GM21381 (cell line): ENCODE data around the gene ZMYM2.
A peak's percentile ranks its signal among the peaks of the same experiment; 100 is the strongest.
"Not testable (repeated sequence)": the region's sequence is repeated elsewhere in the genome, so short reads cannot be mapped to it uniquely, and the experiment has no call there.

Experiments
- ATAC-seq: cut with Tn5 transposase; IDR thresholded peaks from one replicate; pipeline ENCODE4 v1.9.1; 2021; ENCODE audit warnings: mild to moderate bottlenecking, moderate library complexity; ENCODE audit not compliant: unreplicated experiment

The ZMYM2 gene

DNA sequence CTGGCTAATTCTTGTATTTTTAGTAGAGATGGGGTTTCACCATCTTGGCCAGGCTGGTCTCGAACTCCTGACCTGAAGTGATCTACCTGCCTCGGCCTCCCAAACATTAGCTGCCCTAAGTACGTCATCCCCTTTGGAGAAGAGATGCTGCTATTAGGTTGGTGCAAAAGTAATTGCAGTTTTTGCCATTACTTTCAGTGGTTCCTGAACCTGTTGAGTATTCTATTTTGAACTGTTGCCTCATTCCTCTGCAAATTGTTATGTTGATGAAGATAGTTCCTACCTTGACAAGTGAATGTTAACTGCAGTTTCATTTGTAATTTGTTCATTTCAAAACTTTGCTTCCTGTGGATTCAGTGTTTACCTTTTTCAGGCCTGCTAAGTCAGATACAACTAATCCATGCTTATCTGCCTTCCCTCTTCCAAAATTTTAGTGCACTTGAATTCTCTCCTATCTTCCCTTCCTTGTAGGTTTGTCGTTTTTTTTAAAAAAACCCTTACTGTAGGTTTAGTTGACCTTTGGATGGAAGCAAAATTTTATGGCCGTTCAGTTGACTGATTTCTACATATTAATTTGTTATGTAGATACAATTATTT lies 24.0 kb downstream of the ZMYM2 start:
- ATAC-seq: no peak

DNA sequence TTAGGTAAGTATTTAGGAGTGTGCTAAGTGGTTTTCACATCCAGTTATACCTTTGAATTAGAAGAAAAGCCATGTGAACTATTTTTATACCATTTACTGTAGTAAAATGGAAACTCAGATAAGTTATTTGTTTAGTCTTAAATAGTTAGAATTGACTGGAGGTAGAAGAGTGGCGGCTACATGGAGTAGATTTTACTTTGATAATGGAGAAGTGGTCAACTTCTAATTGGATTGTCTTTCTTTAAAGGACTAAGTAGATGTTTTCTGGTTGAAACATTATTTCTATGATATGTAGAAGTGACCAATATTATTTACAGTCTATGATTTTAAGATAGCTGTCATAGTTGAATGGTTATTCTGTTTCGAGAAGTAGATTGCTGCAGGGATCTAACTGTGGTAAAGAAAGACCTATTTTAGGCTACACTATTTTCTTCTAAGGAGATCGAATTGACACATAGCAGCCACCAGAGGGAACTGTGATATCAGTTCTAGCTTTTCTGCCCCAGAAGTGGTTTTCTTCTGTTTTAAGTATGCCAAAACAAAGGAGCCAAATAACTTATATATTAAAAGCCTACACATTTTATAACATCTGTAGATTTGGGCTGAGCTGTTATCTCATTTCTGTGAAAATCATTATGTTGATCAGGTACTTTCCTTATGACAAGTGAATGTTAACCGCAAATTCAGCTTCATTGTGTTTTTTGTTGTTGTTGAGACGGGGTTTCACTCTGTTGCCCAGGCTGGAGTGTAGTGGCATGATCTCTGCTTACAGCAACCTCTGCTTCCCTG lies 26.1 kb downstream of the ZMYM2 start:
- peak; percentile 72 for ATAC-seq

DNA sequence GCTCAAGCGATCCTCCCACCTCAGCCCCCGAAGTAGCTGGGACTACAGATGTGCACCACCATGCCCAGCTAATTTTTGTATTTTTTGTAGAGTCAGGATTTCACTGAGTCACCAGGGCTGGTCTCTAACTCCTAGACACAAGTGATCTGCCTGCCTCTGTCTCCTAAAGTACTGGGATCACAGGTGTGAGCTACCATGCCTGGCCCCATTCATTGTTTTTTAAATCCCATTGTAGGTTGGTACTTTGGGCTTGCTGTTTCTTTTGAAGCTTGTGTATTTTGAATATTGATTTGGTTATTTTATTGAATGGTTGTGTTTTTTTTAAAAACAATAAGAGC lies 26.7 kb downstream of the ZMYM2 start:
- ATAC-seq: no peak

DNA sequence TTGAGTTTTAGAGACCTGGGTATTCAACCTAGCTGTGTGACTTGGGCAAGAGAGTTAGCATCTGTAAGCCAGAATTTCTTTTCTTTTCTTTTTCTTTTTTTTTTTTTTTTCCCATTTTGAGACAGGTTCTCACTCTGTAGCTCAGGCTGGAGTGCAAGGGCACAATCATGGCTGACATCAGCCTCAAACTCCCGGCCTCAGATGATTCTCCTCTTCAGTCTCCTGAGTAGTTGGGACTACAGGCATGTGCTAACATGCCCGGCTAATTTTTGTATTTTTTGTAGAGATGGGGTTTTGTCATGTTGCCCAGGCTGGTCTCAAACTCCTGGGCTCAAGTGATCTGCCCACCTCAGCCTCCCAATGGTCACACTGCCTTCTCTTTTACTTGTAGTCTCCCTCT lies 33.0 kb downstream of the ZMYM2 start:
- ATAC-seq: no peak

DNA sequence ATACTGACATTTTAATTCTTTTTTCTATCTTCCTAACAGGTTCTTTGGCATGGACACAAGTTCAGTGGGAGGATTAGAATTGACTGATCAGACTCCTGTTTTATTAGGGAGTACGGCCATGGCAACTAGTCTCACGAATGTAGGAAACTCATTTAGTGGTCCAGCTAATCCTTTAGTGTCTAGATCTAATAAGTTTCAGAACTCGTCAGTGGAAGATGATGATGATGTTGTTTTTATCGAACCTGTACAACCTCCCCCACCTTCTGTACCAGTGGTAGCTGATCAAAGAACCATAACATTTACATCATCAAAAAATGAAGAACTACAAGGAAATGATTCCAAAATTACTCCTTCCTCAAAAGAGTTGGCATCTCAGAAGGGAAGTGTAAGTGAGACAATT lies 34.5 kb downstream of the ZMYM2 start:
- no peak for ATAC-seq

DNA sequence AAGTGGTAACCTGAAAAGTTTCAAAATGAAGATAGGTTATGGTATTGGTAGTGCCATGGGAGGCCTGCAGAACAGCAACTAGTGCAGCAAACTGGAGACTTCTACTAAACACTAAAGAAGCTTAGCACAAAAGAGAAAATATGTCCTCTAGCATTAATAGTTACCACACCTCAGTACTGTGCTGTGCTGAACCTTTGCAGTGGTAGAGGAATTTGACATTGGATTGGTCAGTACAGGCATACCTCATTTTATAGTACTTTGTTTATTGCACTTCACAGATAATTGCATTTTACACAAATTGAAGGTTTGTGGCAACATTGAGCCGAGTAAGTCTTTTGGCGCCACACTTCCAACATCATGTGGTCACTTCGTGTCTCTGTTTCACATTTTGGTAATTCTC lies 40.4 kb downstream of the ZMYM2 start:
- ATAC-seq: no peak

DNA sequence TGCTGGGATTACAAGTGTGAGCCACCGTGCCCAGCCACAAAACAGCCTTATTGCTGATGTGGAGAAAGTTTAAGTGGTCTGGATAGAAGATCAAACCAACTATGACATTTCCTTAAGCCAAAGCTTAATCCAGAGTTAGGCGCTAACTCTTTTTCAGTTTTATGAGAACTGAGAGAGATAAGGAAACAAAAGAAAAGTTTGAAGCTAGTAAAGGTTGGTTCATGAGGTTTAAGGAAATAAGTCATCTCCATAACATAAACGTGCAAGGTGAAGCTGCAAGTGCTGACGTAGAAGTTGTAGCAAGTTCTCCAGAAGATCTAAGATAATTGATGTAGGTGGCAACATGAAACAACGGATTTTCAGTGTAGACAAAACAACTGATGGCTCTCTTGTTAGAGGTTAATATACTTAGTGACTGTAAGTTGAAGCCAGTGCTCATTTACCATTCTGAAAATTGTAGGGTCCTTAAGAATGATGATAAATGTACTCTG lies 41.6 kb downstream of the ZMYM2 start:
- ATAC-seq: no peak

DNA sequence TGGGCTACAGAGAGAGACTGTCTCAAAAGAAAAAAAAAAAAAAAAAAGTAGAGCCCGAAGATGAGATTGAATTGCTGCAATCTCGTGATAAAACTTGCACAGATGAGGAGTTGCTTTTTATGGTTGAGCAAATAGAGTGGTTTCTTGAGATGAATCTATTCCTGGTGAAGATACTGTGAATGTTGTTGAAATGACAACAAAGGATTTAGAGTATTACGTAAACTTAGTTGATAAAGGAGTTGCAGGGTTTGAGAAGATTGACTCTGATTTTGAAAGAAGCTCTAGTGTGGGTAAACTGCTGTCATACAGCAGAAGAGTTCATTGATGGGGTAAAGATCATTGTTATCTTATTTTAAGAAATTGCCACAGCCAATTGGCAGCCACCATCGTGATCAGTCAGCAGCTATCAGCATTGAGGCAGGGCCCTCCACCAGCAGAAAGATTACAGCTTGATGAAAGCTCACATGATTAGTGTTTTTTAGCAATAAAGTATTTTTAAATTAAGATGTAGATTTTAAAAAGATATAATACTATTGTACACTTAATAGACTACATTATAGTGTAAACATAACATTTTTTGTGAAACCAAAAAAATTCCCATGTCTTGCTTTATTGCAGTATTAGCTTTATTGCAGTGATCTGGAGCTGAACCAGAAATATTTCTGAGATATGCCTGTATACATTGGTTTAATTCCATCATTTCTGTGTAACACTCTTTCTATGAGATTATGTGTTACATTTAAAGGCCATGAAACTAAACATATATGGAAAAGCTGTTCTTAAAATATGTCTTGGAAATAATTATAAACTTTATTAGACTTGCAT lies 43.1 kb downstream of the ZMYM2 start:
- ATAC-seq: no peak

DNA sequence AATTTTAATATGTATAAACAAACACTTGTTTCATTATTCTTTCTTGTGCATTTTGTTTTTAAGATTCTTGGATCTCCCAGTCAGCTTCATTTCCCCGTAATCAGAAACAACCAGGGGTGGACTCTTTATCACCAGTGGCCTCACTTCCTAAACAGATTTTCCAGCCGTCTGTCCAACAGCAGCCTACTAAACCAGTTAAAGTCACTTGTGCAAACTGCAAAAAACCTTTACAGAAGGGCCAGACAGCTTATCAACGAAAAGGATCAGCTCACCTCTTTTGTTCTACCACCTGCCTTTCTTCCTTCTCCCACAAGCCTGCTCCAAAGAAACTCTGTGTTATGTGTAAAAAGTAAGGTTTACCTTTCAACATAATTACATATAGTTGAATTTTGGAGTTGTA lies 44.3 kb downstream of the ZMYM2 start:
- no peak for ATAC-seq

DNA sequence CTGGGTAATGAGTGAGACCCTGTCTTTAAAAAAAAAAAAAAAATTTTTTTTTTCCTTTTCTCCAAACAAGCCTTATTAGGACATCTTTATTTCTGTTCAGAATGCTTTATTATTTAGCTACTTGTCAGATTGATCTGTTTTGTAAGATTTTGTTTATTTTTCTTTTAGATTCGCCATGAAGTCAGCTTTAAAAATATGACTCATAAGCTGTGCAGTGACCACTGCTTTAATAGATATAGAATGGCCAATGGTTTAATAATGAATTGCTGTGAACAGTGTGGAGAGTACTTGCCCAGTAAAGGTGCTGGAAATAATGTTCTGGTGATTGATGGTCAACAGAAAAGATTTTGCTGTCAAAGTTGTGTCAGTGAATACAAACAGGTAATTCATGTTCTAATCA lies 47.7 kb downstream of the ZMYM2 start:
- no peak for ATAC-seq

DNA sequence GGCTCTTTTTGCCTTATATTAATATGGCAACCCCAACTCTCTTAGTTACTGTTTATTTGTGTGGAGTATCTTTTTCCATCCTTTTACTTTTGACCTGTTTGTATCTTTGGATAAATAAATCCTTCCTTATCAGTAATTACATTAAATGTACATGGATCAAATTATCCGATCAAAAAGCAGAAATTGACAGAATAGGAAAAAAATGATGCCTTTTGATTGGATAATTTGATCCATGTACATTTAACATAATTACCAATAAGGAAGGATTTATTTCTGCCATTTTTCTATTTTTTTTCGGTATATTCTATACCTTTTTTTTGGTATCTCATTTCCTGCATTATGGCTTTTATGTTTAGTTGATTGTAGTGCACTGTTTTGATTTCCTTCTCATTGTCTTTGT lies 57.2 kb downstream of the ZMYM2 start:
- ATAC-seq: no peak

DNA sequence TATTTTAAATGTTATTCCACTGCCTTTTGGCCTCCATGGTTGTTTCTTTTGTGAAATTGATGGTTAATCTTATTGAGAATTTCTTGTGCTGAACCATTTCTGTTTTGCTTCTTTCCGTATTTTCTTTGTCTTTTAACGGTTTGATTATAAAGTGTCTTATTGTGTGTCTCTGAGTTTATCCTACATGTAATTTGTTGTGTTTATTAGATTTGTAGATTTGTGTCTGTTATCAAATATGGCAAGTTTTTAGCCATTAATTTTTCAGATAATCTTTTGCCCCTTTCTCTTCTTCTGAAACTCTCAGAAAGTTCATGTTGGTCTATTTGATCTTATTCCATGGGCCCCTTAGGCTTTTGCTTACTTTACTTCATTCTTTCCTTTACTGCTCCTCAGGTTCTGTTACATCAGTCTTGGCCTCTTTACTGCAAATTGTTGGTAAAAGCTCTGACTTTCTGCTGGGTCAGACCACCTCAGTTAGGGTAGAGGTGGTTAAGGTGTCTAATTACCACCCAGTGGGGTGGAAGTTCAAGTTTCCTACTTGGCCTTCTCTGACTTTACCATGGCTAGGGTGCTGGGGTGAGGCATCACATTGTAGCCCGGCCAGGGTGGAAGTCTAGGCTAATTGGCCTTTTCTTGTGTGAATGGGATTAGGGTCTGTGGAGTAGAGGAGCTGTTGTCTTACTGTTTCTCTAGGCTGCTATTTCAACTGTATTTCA lies 58.3 kb downstream of the ZMYM2 start:
- ATAC-seq: no peak

DNA sequence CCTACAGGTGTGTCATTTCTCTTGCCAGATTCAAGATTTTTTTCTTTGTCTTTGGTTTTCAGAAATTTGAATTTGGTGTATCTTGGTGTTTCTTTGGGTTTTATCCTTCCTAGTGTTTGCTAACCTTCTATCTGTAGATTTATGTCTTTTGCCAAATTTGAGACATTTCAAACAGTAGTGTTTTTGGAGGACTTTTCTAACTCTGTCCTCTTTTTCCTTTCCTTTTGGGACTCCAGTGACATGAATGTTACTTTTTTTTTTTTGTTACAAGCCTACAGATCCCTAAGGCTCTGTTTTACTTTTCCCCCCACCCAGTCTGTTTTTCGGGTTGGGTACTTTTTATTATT lies 58.8 kb downstream of the ZMYM2 start:
- ATAC-seq: no peak

DNA sequence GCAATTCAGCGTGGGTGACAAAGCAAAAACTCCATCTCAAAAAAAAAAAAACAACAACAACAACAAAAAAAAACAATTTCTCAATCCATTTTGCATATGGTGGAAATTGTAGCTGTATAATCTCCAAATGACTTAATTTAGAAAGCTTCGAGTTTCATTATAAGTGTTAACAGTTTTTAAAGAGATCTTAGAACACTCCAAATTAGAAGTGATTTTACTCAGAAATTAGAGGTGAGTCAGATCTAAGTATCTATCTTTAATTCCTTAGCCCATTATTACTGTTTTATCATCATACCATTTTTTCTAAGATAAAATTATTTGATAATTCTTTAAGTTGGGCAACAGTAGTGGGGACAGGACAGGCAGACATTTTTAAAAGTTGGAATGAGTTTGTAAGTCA lies 60.5 kb downstream of the ZMYM2 start:
- ATAC-seq: no peak

DNA sequence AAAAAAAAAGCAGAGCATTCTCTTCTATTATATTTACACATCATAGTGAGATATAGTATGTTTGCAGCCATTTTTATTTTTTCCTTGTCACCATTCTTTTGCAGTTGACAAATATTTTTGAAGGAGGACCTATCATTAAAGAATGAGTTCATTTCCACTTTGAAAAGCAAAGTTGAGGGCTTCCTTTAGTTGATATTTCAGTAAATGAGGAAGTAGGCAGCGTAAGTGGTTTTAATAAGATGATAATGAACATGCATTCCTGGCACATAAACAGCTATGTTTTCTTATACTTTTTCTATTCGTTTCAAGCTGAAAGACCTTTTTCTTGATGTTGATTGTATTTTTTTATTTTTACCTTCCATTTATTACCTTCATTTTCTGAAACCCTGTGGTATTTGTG lies 66.2 kb downstream of the ZMYM2 start:
- no peak for ATAC-seq

DNA sequence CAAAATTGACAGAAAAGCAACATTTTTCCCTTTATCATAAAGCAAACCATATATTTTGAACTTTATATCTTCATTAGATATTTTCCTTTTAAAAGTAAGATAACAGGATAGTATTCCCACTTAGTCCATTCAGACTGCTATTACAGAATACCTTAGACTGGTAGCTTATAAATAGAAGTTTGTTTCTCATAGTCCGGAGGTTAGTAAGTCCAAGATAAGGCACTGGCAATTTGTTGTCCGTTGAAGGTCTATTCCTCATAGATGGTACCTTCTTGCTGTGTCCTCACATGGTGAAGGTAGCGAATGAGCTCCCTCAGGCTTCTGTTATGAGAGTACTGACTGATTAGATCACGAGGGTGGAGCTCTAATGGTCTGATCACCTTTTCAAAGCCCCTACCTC lies 70.4 kb downstream of the ZMYM2 start:
- ATAC-seq: no peak

DNA sequence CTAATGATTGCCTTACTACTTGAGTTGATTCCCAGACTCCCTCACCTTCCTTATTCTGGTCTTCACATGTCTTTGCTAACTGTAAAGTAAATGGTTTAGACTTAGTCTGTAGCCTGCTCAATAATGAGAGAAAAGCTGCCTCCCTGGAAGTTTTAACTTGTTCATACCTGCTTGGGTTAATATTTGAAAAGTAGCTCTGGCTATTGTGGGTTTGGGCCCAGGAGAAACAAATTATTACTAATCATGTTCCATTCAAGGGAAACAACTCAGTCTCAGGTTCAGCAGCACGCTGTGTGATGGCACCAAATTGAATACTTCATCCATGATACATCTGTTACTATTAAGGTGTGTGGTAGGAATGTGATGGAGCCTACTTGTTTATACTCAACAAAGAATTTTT lies 75.0 kb downstream of the ZMYM2 start:
- no peak for ATAC-seq

DNA sequence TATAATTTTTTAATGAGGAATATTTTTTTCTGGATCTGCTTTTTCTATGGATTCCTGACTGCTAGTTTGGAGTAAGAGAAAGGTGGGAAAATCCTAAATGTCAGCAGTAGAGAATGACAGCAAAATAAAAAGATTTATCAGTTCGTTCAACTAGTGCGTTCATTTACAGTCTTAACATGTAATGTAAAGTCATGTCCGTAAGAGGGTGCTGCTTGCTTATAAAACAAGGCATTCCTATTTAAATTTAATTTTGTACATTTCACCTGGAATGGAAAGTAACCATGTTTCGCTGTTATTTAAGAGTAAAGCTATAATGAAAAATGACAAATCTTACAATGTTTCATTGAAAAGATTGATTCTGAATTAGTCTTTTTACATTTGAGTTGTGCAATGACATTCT lies 76.6 kb downstream of the ZMYM2 start:
- no peak for ATAC-seq

DNA sequence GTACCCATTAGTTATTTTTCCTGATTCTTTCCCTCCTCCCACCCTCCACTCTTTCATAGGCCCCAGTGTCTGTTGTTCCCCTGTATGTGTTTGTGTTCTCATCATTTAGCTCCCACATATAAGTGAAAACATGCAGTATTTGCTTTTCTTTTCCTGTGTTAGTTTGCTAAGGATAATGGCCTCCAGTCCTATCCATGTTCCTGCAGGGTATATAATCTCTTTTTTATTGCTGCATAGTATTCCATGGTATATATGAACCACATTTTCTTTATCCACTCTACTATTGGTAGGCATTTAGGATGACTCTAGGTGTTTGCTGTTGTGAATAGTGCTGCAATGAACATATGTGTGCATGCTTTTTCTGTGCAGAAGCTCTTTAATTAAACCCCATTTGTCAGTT lies 79.4 kb downstream of the ZMYM2 start:
- no peak for ATAC-seq

DNA sequence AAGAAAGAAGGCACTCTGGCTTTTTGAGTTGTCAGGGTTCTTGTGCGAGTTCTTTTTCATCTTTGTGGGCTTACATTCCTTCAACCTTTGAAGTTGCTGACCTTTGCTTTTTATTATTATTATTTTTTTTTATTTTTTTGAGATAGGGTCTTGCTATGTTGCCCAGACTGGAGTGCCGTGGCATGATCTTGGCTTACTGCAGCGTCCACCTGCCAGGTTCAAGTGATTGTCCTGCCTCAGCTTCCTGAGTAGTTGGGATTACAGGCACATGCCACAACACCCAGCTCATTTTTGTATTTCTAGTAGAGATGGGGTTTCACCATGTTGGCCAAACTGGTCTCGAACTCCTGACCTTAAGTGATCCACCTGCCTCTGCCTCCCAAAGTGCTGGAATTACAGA lies 84.1 kb downstream of the ZMYM2 start:
- ATAC-seq: not testable (repeated sequence)

DNA sequence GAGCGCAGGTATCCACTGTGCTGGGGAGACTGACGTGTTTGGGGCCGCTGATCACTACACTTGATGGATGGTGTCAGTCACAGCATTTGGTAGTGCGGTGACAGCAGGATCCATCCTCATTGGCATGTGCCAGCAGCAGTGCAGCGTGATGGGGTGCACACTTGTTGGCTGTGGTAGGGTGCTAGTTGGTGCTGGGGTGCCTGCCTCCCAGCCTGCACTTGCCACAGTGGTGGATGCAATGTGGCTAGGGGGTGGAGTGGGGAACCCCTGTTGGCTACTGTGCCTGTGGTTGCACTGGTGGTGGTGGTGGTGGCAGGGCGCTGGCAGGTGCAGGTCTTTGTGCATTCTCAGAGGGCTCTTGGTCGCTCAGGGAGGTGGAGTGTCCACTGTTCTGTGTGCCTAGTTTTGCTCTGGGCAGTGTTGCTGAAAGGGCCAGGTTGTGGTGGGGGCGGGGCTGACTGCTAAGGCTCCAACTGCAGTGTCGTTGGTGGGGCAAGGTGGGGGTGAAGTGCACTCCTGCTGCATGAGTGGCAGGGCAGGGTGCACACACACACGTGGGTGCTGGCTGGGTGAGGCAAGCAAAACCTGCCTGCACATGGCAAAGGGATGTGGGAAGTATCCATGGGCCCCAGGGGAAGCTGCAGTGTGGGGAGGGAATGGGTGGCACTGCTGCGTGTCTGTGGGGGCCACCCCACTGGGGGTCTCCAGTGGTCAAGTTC lies 84.8 kb downstream of the ZMYM2 start:
- no peak for ATAC-seq
